Sigmoid colon (tissue), 7 donors: ENCODE data around the gene ITPRIPL1. TPM values are rescaled to one million over a fixed set of nuclear protein-coding genes. Genes with fewer than 3 reads are reported as not detected.

Source experiments
- DNase-seq: peaks from one replicate; pipeline ENCODE4 v3.0.0-alpha.2; 2019
- H3K27ac ChIP-seq, 4 donors: fragments of 200-600 bp; sonication (generic); one replicate each; pipeline ENCODE4 v1.5.1; 2016 to 2019; ENCODE audit warnings: mild to moderate bottlenecking in 1 of 4
- H3K27me3 ChIP-seq, 3 donors: fragments of 200-600 bp; sonication (generic); one replicate each; pipeline ENCODE4 v1.5.1; 2019; ENCODE audit warnings: mild to moderate bottlenecking in 1 of 3
- H3K36me3 ChIP-seq, 4 donors: fragments of 200-600 bp; sonication (generic); one replicate each; pipeline ENCODE4 v1.5.1; 2016 to 2019
- H3K4me1 ChIP-seq, 4 donors: fragments of 200-600 bp; sonication (generic); one replicate each; pipeline ENCODE4 v1.5.1; 2017 to 2019
- H3K4me3 ChIP-seq, 4 donors: fragments of 200-600 bp; sonication (generic); one replicate each; pipeline ENCODE4 v1.5.1; 2017 to 2019; ENCODE audit warnings: mild to moderate bottlenecking in 2 of 4, moderate library complexity in 1 of 4
- H3K9me3 ChIP-seq, 4 donors: fragments of 200-600 bp in 3 of 4; sonication (generic) in 3 of 4; one replicate each; pipeline versions ENCODE4 v1.5.1 to v1.6.1; 2013 to 2019
- CTCF ChIP-seq, 4 experiments: fragments of 450-650 bp in 3 of 4; fragments of 200-600 bp in 1 of 4; IDR thresholded peaks; one replicate each; pipeline ENCODE4 v1.5.1; 2016 to 2019; ENCODE audit warnings: antibody characterized with exemption in 4 of 4, mild to moderate bottlenecking in 3 of 4, moderate library complexity in 2 of 4
- EP300 ChIP-seq, 4 donors: sonication (generic); formaldehyde crosslinking; IDR thresholded peaks; one replicate each; pipeline ENCODE4 v1.6.1; 2017; ENCODE audit warnings: antibody characterized with exemption in 4 of 4
- POLR2A ChIP-seq, 2 donors: fragments of 450-650 bp; IDR thresholded peaks; one replicate each; pipeline ENCODE4 v1.6.1; 2016; ENCODE audit warnings: antibody characterized with exemption in 2 of 2, mild to moderate bottlenecking in 2 of 2, moderate library complexity in 2 of 2
- POLR2AphosphoS5 ChIP-seq, 4 donors: sonication (generic); formaldehyde crosslinking; IDR thresholded peaks; one replicate each; pipeline ENCODE4 v1.6.1; 2017; ENCODE audit warnings: antibody characterized with exemption in 4 of 4
- WGBS, 2 donors: extraction: QIAGEN DNeasy Blood & Tissue Kit; methylation state at CpG; one replicate each; pipeline ENCODE4 v1.1.7; 2013; 5-methylcytosine and 5-hydroxymethylcytosine counted together
- intact Hi-C: fragments of 100-400 bp; cut with DNase I; formaldehyde crosslinking; loops from one replicate; pipeline ENCODE4 v1.15.1; 2023
- polyA plus RNA-seq, 3 donors: library from polyadenylated mRNA; stranded (reverse); fragments of 200-250 nt; gene quantifications; one replicate each; pipeline ENCODE4 v1.2.3, GENCODE V29; 2013
- total RNA-seq, 4 donors: library from RNA; depleted of rRNA; stranded (reverse); fragments of >200 nt; gene quantifications; one replicate each; pipeline ENCODE4 v1.1.0, GENCODE V29; 2016
- donor health status: healthy with polysubstance abuse.
- donor health status: Bipolar disorder and iron deficiency.
- donor health status: healthy.

Gene ITPRIPL1
- total and polyA plus RNA-seq, 7 donors, result 0.23 to 2.0 (median 0.83) TPM; not detected in 2

GRCh38 chr2:96320326-96320725, 4.8 kb upstream of the ITPRIPL1 start:
- Histone ChIP-seq H3K4me1 (peaks cover 0 to 21% (median 20%) of the 10 kb centered on the region in 4 donors), H3K9me3 (no peaks in the 10 kb centered on the region), H3K4me3 (no peak overlapping the region), H3K27me3 (peaks cover 13 to 74% (median 49%) of the 10 kb centered on the region in 3 donors), H3K27ac (no peak overlapping the region), H3K36me3 (no peaks in the 10 kb centered on the region)
- 85 to 88% methylated on average over 3 of the region's 3 CpGs for WGBS, 2 donors
- TF ChIP-seq EP300 (IDR thresholded peaks at IDR 0.05), result no peak
- TF ChIP-seq POLR2A (IDR thresholded peaks at IDR 0.05), result no peak
- TF ChIP-seq CTCF (IDR thresholded peaks at IDR 0.05), result no peak
- TF ChIP-seq POLR2AphosphoS5 (IDR thresholded peaks at IDR 0.05), result no peak
- intact Hi-C loops, result no loop called here
- no peak for DNase-seq

GRCh38 chr2:96320728-96321622, 4.1 kb upstream of the ITPRIPL1 start:
- H3K27me3 ChIP-seq, result peaks cover 20 to 80% (median 51%) of the 10 kb centered on the region in 3 donors
- no peaks in the 10 kb centered on the region for H3K36me3 ChIP-seq
- H3K9me3 ChIP-seq, result no peaks in the 10 kb centered on the region
- TF ChIP-seq POLR2A (IDR thresholded peaks at IDR 0.05), result no peak
- TF ChIP-seq CTCF (IDR thresholded peaks at IDR 0.05), result no peak
- TF ChIP-seq POLR2AphosphoS5 (IDR thresholded peaks at IDR 0.05), result no peak
- no peak for TF ChIP-seq EP300 (IDR thresholded peaks at IDR 0.05)
- DNase-seq, result no peak
- WGBS, 2 donors, result 5 to 6% methylated on average over 41 of the region's 41 CpGs
- H3K27ac ChIP-seq, result peak overlapping the region; percentile 2 to 55 (median 42)
- H3K4me1 ChIP-seq, result peaks cover 0 to 25% (median 24%) of the 10 kb centered on the region in 4 donors
- H3K4me3 ChIP-seq, result peak overlapping the region; percentile 22 to 55 (median 52)
- intact Hi-C loops, result no loop called here

- Histone ChIP-seq H3K27ac (no peak overlapping the region), H3K9me3 (no peaks in the 10 kb centered on the region), H3K4me3 (no peak overlapping the region), H3K27me3 (peaks cover 21 to 79% (median 59%) of the 10 kb centered on the region in 3 donors), H3K4me1 (peaks cover 0 to 25% (median 24%) of the 10 kb centered on the region in 4 donors), H3K36me3 (no peaks in the 10 kb centered on the region)
- intact Hi-C loops, result no loop called here
- DNase-seq, result no peak
- 87 to 91% methylated on average over 1 of the region's 1 CpG for WGBS, 2 donors
- TF ChIP-seq POLR2AphosphoS5 (IDR thresholded peaks at IDR 0.05) (no peak), CTCF (IDR thresholded peaks at IDR 0.05) (no peak), EP300 (IDR thresholded peaks at IDR 0.05) (no peak), POLR2A (IDR thresholded peaks at IDR 0.05) (no peak)
Observed at GRCh38 chr2:96323849-96324248, 1.3 kb upstream of the ITPRIPL1 start.

- Histone ChIP-seq H3K4me1 (peaks cover 0 to 25% (median 24%) of the 10 kb centered on the region in 4 donors), H3K36me3 (no peaks in the 10 kb centered on the region), H3K9me3 (no peaks in the 10 kb centered on the region), H3K4me3 (peak overlapping the region in 3 of 4 donors; percentile 36 to 53 (median 51)), H3K27me3 (peaks cover 21 to 71% (median 50%) of the 10 kb centered on the region in 3 donors), H3K27ac (peak overlapping the region in 2 of 4 donors; percentile 1 to 49)
- no peak for TF ChIP-seq POLR2AphosphoS5 (IDR thresholded peaks at IDR 0.05)
- no peak for TF ChIP-seq EP300 (IDR thresholded peaks at IDR 0.05)
- no peak for TF ChIP-seq POLR2A (IDR thresholded peaks at IDR 0.05)
- DNase-seq, result no peak
- WGBS, 2 donors, result 25 to 34% methylated on average over 6 of the region's 6 CpGs
- intact Hi-C loops, result no loop called here
Observed at GRCh38 chr2:96324721-96325040, 436 bp upstream of the ITPRIPL1 start.

GRCh38 chr2:96325884-96326255, 753 bp downstream of the ITPRIPL1 start:
- WGBS, 2 donors, result 31 to 51% methylated on average over 8 of the region's 8 CpGs
- H3K4me3 ChIP-seq, result peak overlapping the region in 3 of 4 donors; percentile 36 to 53 (median 51)
- TF ChIP-seq EP300 (IDR thresholded peaks at IDR 0.05), result no peak
- TF ChIP-seq POLR2A (IDR thresholded peaks at IDR 0.05), result no peak
- TF ChIP-seq CTCF (IDR thresholded peaks at IDR 0.05), result no peak
- TF ChIP-seq POLR2AphosphoS5 (IDR thresholded peaks at IDR 0.05), result no peak
- no peak overlapping the region for H3K27ac ChIP-seq
- H3K27me3 ChIP-seq, result peaks cover 21 to 59% (median 42%) of the 10 kb centered on the region in 3 donors
- no peaks in the 10 kb centered on the region for H3K9me3 ChIP-seq
- no peaks in the 10 kb centered on the region for H3K36me3 ChIP-seq
- peaks cover 0 to 23% (median 23%) of the 10 kb centered on the region in 4 donors for H3K4me1 ChIP-seq
- intact Hi-C loops, result no loop called here
- DNase-seq, result peak; percentile 58
